ENCODE measurements around the gene RTL3.

RTL3 gene

DNA sequence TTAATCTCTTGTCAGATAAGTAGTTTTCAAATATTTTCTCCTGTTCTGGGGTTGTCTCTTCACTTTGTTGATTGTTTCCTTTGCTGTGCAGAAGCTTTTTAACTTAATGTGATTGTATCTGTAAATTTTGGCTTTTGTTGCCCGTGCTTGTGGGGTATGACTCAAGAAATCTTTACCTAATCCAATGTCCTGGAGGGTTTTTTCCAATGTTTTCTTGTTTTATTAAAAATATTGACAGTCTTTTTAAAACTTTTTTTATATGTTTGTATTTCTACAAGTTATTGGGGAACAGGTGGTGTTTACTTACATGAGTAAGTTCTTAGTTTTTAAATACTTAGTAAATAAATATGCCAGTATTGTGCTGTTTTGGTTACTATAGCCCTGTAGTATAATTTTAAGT lies 44.9 kb downstream of the RTL3 start:
- DNase-seq = no peak
